ENCODE measurements around the gene PEX14.

The PEX14 gene

GRCh38 chr1:10557714-10558113 lies 83.0 kb downstream of the PEX14 start:
- H3K4me3 ChIP-seq (ENCODE audit: low read depth, low read length), result no peak overlapping the region
- no peak for DNase-seq (ENCODE audit: low read depth)
- TF ChIP-seq CTCF (IDR thresholded peaks at IDR 0.05; ENCODE audit: low read depth, low read length, missing control alignments), result no peak

GRCh38 chr1:10559386-10559785 lies 84.6 kb downstream of the PEX14 start:
- no peak overlapping the region for H3K4me3 ChIP-seq (ENCODE audit: low read depth, low read length)
- no peak for TF ChIP-seq CTCF (IDR thresholded peaks at IDR 0.05; ENCODE audit: low read depth, low read length, missing control alignments)
- no peak for DNase-seq (ENCODE audit: low read depth)

GRCh38 chr1:10561497-10561896 lies 86.7 kb downstream of the PEX14 start:
- TF ChIP-seq CTCF (IDR thresholded peaks at IDR 0.05; ENCODE audit: low read depth, low read length, missing control alignments), result no peak
- DNase-seq (ENCODE audit: low read depth), result no peak
- H3K4me3 ChIP-seq (ENCODE audit: low read depth, low read length), result no peak overlapping the region

- no peak overlapping the region for H3K4me3 ChIP-seq (ENCODE audit: low read depth, low read length)
- DNase-seq (ENCODE audit: low read depth), result no peak
- no peak for TF ChIP-seq CTCF (IDR thresholded peaks at IDR 0.05; ENCODE audit: low read depth, low read length, missing control alignments)
Measured at GRCh38 chr1:10561955-10562354, 87.2 kb downstream of the PEX14 start.

- H3K4me3 ChIP-seq (ENCODE audit: low read depth, low read length), result no peak overlapping the region
- DNase-seq (ENCODE audit: low read depth), result no peak
- no peak for TF ChIP-seq CTCF (IDR thresholded peaks at IDR 0.05; ENCODE audit: low read depth, low read length, missing control alignments)
Measured at GRCh38 chr1:10564063-10564462, 89.3 kb downstream of the PEX14 start.

- no peak overlapping the region for H3K4me3 ChIP-seq (ENCODE audit: low read depth, low read length)
- no peak for TF ChIP-seq CTCF (IDR thresholded peaks at IDR 0.05; ENCODE audit: low read depth, low read length, missing control alignments)
- DNase-seq (ENCODE audit: low read depth), result no peak
Measured at GRCh38 chr1:10569531-10569930, 94.8 kb downstream of the PEX14 start.

- H3K4me3 ChIP-seq (ENCODE audit: low read depth, low read length), result no peak overlapping the region
- no peak for TF ChIP-seq CTCF (IDR thresholded peaks at IDR 0.05; ENCODE audit: low read depth, low read length, missing control alignments)
- no peak for DNase-seq (ENCODE audit: low read depth)
Measured at GRCh38 chr1:10575616-10576015, 100.9 kb downstream of the PEX14 start.

Data from GM12864 (cell line).